ENCODE results near the gene HNRNPA0. TPM values are rescaled to one million over a fixed set of nuclear protein-coding genes. Genes with fewer than 3 reads are reported as not detected.

Gene HNRNPA0
- total RNA-seq, 1 experiment from 2014 or later = 33.3 TPM

DNA sequence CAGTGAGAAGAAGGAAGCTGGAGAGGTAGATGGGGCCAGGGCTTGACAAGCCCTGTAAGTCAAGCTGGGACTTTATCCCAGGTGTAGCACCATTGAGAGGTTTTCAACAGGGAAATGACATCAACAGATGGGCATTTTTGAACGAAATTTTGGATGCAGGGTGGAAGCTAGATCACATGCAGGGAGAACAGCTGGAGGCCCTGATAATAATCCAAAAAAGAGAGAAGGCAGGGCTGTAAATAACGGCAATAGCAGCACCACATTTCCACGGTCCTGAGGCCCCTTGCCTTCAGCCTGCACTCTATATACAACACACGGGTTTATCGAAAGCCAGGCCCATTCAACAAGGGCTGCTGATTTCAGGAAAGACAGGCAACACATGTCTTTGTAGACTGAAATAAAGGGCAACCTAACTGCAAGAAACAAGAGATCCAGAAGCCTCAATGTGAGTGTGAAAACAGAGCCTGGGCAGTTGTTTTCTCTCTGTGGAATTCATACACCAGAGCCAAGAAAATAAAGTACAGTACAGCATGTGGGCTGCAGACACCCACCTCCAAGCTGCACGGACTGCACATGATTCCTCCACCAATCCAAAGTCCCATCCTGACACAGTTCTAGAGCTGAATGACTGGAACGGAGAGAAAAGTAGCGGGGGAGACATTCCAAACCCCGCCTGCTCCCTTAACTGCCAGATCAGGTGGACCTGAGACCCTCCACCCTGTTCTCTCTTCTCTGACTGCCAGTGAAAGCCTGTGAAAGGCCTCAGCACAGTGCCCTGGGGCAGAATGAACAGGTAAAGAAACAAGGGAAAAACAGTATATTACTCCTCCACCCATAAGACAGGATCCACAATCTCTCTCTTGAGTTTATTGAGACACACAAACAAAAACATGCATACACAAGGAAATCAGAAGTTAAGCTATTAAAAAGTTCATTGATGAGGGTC is 54.6 kb downstream of the HNRNPA0 start:
- no peaks in the 10 kb centered on the region; the same call in 1 of the 2 replicates for H3K27me3 ChIP-seq (ENCODE audit: control insufficient read depth, insufficient read depth, low read length)
- intact Hi-C loops (cut with micrococcal nuclease; ENCODE audit: unreplicated experiment) (no loop called here), in situ Hi-C loops (cut with HindIII; ENCODE audit: low pct_unique_long_range_greater_than_20kb, low sequenced_read_pairs) (no loop called here)
- no peak overlapping the region for H3K27ac ChIP-seq (ENCODE audit: low read length)
- no peaks in the 10 kb centered on the region for H3K36me3 ChIP-seq (ENCODE audit: control insufficient read depth, insufficient read depth, low read length)
- POLR2A ChIA-PET = no interaction called here
- no peaks in the 10 kb centered on the region for H3K4me1 ChIP-seq (ENCODE audit: control insufficient read depth, insufficient read depth, low read length)
- DNase-seq (ENCODE audit: low read depth, low spot score) (no peak), ATAC-seq (no peak)
- no peak for TF ChIP-seq TCF7L2 (IDR thresholded peaks at IDR 0.05; ENCODE audit: low read depth, low read length)
- no peak for TF ChIP-seq CTCF (IDR thresholded peaks at IDR 0.05)
- TF ChIP-seq REST (IDR thresholded peaks at IDR 0.05; ENCODE audit: insufficient read depth in 1 of 2, low read depth in 2 of 2, low read length in 1 of 2) = no peak
- TF ChIP-seq POLR2AphosphoS5 (IDR thresholded peaks at IDR 0.05; ENCODE audit: low read depth, low read length) = no peak
- TF ChIP-seq SIN3A (IDR thresholded peaks at IDR 0.05; ENCODE audit: borderline replicate concordance, insufficient read depth, low read depth, low read length) = no peak
- no peaks in the 10 kb centered on the region for H3K9me3 ChIP-seq (ENCODE audit: control insufficient read depth, insufficient read depth, low read depth, low read length)
- CTCF ChIA-PET = no interaction called here
- H3K4me3 ChIP-seq (ENCODE audit: low read depth in 2 of 2, low read length in 2 of 2) = no peak overlapping the region
- no TSS peak for BruUV-seq (replicated peaks)

GRCh38 chr5:137696481-137696880 is 57.7 kb downstream of the HNRNPA0 start:
- Histone ChIP-seq H3K4me1 (ENCODE audit: control insufficient read depth, insufficient read depth, low read length) (no peaks in the 10 kb centered on the region), H3K27ac (ENCODE audit: low read length) (no peak overlapping the region), H3K9me3 (ENCODE audit: control insufficient read depth, insufficient read depth, low read depth, low read length) (no peaks in the 10 kb centered on the region), H3K36me3 (ENCODE audit: control insufficient read depth, insufficient read depth, low read length) (no peaks in the 10 kb centered on the region), H3K27me3 (ENCODE audit: control insufficient read depth, insufficient read depth, low read length) (no peaks in the 10 kb centered on the region; the same call in 1 of the 2 replicates), H3K4me3 (ENCODE audit: low read depth in 2 of 2, low read length in 2 of 2) (no peak overlapping the region)
- BruUV-seq (replicated peaks) = no TSS peak
- ATAC-seq (no peak), DNase-seq (ENCODE audit: low read depth, low spot score) (no peak)
- TF ChIP-seq SIN3A (IDR thresholded peaks at IDR 0.05; ENCODE audit: borderline replicate concordance, insufficient read depth, low read depth, low read length) = no peak
- TF ChIP-seq REST (IDR thresholded peaks at IDR 0.05; ENCODE audit: insufficient read depth in 1 of 2, low read depth in 2 of 2, low read length in 1 of 2) = no peak
- TF ChIP-seq POLR2AphosphoS5 (IDR thresholded peaks at IDR 0.05; ENCODE audit: low read depth, low read length) = no peak
- POLR2A ChIA-PET = interaction anchor here (0.6 kb wide), 1 partner anchor 34 kb away, joined by 3 read pairs; no protein-coding TSS in a partner anchor
- CTCF ChIA-PET = no interaction called here
- in situ Hi-C loops (cut with HindIII; ENCODE audit: low pct_unique_long_range_greater_than_20kb, low sequenced_read_pairs) = no loop called here
- intact Hi-C loops (cut with micrococcal nuclease; ENCODE audit: unreplicated experiment) = no loop called here

All from Panc1 (cell line).